ENCODE data around the gene NRAP. TPM values are rescaled to one million over a fixed set of nuclear protein-coding genes. Genes with fewer than 3 reads are reported as not detected.

NRAP gene
- total and polyA plus RNA-seq, 10 of the 15 experiments (the other 5 are each of a cell fraction or from before 2014, with no cell fraction given) = not detected

DNA sequence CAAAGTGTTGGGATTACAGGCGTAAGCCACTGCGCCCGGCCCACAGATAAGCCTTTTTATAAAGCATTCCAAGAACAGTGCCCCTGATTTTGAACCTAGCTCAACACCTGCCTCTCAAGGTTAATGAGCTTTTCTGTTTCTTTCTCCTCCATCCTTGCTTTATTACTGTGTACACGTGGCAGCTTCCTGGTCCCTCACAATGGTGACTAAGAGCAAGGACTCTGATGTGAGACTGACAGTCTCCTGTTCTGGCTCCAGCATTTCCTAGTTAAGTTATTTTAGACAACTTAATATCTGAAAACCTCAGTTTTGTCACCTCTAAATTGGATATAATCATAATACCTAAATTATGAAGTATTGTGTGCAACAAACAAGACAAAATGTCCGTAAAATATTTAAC is 101.1 kb downstream of the NRAP start:
- RAD21 ChIA-PET (ENCODE audit: unreplicated experiment) = interaction anchor here (1.5 kb wide), 1 partner anchor 41 kb away, joined by 4 read pairs; no protein-coding TSS in a partner anchor
- CTCF ChIA-PET = interaction anchor here (1.1 to 2.1 kb wide), 7 partner anchors 10 to 1197 kb away, joined by 3 to 7 read pairs (median 6); no protein-coding TSS in a partner anchor
- Histone ChIP-seq H3K4me2 (ENCODE audit: control insufficient read depth, insufficient read depth) (no peak overlapping the region), H3K4me1 (ENCODE audit: control insufficient read depth, insufficient read depth, low read length) (no peaks in the 10 kb centered on the region), H3K36me3 (ENCODE audit: control insufficient read depth in 2 of 2, insufficient read depth in 2 of 2, low read length in 1 of 2) (no peaks in the 10 kb centered on the region), H2AFZ (ENCODE audit: control insufficient read depth, low read depth, low read length) (no peak overlapping the region), H3K79me2 (ENCODE audit: control insufficient read depth, insufficient read depth, low read length) (no peaks in the 10 kb centered on the region), H4K20me1 (ENCODE audit: control insufficient read depth, insufficient read depth) (no peaks in the 10 kb centered on the region), H3K4me3 (no peak overlapping the region), H3K27ac (ENCODE audit: control insufficient read depth, insufficient read depth) (no peak overlapping the region), H3K27me3 (replicated peaks in 1 of 2; ENCODE audit: control insufficient read depth in 2 of 2, insufficient read depth in 2 of 2, low read length in 1 of 2) (peaks cover 0 to 2% of the 10 kb centered on the region in 2 experiments; a peak in 2 of 4 replicates), H3K9me3 (replicated peaks; ENCODE audit: control insufficient read depth, insufficient read depth, low read length) (no peaks in the 10 kb centered on the region), H3K9ac (ENCODE audit: control insufficient read depth, insufficient read depth, low read length) (no peak overlapping the region)
- TF ChIP-seq ZBED1 (IDR thresholded peaks at IDR 0.05; ENCODE audit: borderline replicate concordance) (no peak), WRNIP1 (IDR thresholded peaks at IDR 0.05; ENCODE audit: borderline replicate concordance, low read depth, low read length) (no peak)
- ATAC-seq (no peak), DNase-seq (ENCODE audit: low read depth, low spot score) (no peak), FAIRE-seq (no peak)
- POLR2A ChIA-PET = no interaction called here
- BruUV-seq (replicated peaks) = no TSS peak
- SMC1A ChIA-PET (ENCODE audit: uncharacterized antibody, unreplicated experiment) = no interaction called here
- intact Hi-C loops (cut with micrococcal nuclease; ENCODE audit: unreplicated experiment) (loop anchor here (5.0 to 10.0 kb wide), 2 partner anchors 838 to 1085 kb away; no protein-coding TSS in a partner anchor), in situ Hi-C loops (cut with MboI) (no loop called here)
- WGBS (ENCODE audit: insufficient coverage, insufficient replicate concordance, low lambda C conversion rate, missing lambda C conversion rate) = 88% methylated on average over 5 of the region's 5 CpGs

DNA sequence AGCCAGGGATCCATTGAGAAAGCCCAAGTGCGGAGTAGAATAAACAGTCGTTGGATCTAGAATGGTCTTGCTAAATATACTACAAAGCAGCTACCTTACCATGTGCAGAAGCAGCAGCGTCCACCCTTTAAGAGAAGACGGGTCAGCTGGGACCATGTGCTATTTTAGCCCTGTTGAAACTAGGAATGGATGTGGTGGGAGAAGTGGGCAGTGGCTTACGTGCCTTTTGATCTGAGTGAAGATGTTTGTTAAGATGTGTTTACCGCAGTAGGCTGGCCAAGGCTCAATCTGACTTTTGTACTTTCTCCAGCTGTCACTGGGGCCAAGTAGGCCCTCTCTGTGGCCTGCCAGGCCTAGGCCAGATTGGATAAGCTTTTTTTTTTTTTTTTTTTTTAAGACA is 101.8 kb downstream of the NRAP start:
- WGBS (ENCODE audit: insufficient coverage, insufficient replicate concordance, low lambda C conversion rate, missing lambda C conversion rate) = 45% methylated on average over 6 of the region's 6 CpGs
- no peak for DNase-seq (ENCODE audit: low read depth, low spot score)
- in situ Hi-C loops (cut with MboI) = no loop called here
- no peak overlapping the region for H3K4me2 ChIP-seq (ENCODE audit: control insufficient read depth, insufficient read depth)
- no peaks in the 10 kb centered on the region for H4K20me1 ChIP-seq (ENCODE audit: control insufficient read depth, insufficient read depth)
- intact Hi-C loops (cut with micrococcal nuclease; ENCODE audit: unreplicated experiment) = loop anchor here (5.0 to 10.0 kb wide), 2 partner anchors 837 to 1085 kb away; no protein-coding TSS in a partner anchor
- RAD21 ChIA-PET (ENCODE audit: unreplicated experiment) = no interaction called here
- SMC1A ChIA-PET (ENCODE audit: uncharacterized antibody, unreplicated experiment) = no interaction called here
- H3K4me3 ChIP-seq = no peak overlapping the region
- H3K27me3 ChIP-seq (replicated peaks in 1 of 2; ENCODE audit: control insufficient read depth in 2 of 2, insufficient read depth in 2 of 2, low read length in 1 of 2) = peaks cover 0 to 3% of the 10 kb centered on the region in 2 experiments; a peak in 3 of 4 replicates
- POLR2A ChIA-PET = no interaction called here
- no peak for ATAC-seq
- no peak overlapping the region for H3K27ac ChIP-seq (ENCODE audit: control insufficient read depth, insufficient read depth)
- H3K4me1 ChIP-seq (ENCODE audit: control insufficient read depth, insufficient read depth, low read length) = no peaks in the 10 kb centered on the region
- FAIRE-seq = no peak
- no peaks in the 10 kb centered on the region for H3K79me2 ChIP-seq (ENCODE audit: control insufficient read depth, insufficient read depth, low read length)
- BruUV-seq (replicated peaks) = no TSS peak
- no peaks in the 10 kb centered on the region for H3K9me3 ChIP-seq (replicated peaks; ENCODE audit: control insufficient read depth, insufficient read depth, low read length)
- H3K36me3 ChIP-seq (ENCODE audit: control insufficient read depth in 2 of 2, insufficient read depth in 2 of 2, low read length in 1 of 2) = no peaks in the 10 kb centered on the region
- no peak overlapping the region for H3K9ac ChIP-seq (ENCODE audit: control insufficient read depth, insufficient read depth, low read length)
- H2AFZ ChIP-seq (ENCODE audit: control insufficient read depth, low read depth, low read length) = no peak overlapping the region
- CTCF ChIA-PET = interaction anchor here (1.4 kb wide), 1 partner anchor 18 kb away, joined by 6 read pairs; no protein-coding TSS in a partner anchor
- TF ChIP-seq HDGF (IDR thresholded peaks at IDR 0.05) = no peak
- TF ChIP-seq, protein P1, sequence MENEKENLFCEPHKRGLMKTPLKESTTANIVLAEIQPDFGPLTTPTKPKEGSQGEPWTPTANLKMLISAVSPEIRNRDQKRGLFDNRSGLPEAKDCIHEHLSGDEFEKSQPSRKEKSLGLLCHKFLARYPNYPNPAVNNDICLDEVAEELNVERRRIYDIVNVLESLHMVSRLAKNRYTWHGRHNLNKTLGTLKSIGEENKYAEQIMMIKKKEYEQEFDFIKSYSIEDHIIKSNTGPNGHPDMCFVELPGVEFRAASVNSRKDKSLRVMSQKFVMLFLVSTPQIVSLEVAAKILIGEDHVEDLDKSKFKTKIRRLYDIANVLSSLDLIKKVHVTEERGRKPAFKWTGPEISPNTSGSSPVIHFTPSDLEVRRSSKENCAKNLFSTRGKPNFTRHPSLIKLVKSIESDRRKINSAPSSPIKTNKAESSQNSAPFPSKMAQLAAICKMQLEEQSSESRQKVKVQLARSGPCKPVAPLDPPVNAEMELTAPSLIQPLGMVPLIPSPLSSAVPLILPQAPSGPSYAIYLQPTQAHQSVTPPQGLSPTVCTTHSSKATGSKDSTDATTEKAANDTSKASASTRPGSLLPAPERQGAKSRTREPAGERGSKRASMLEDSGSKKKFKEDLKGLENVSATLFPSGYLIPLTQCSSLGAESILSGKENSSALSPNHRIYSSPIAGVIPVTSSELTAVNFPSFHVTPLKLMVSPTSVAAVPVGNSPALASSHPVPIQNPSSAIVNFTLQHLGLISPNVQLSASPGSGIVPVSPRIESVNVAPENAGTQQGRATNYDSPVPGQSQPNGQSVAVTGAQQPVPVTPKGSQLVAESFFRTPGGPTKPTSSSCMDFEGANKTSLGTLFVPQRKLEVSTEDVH (IDR thresholded peaks at IDR 0.05; ENCODE audit: low read depth, partially characterized antibody) = no peak
- TF ChIP-seq, protein P2, sequence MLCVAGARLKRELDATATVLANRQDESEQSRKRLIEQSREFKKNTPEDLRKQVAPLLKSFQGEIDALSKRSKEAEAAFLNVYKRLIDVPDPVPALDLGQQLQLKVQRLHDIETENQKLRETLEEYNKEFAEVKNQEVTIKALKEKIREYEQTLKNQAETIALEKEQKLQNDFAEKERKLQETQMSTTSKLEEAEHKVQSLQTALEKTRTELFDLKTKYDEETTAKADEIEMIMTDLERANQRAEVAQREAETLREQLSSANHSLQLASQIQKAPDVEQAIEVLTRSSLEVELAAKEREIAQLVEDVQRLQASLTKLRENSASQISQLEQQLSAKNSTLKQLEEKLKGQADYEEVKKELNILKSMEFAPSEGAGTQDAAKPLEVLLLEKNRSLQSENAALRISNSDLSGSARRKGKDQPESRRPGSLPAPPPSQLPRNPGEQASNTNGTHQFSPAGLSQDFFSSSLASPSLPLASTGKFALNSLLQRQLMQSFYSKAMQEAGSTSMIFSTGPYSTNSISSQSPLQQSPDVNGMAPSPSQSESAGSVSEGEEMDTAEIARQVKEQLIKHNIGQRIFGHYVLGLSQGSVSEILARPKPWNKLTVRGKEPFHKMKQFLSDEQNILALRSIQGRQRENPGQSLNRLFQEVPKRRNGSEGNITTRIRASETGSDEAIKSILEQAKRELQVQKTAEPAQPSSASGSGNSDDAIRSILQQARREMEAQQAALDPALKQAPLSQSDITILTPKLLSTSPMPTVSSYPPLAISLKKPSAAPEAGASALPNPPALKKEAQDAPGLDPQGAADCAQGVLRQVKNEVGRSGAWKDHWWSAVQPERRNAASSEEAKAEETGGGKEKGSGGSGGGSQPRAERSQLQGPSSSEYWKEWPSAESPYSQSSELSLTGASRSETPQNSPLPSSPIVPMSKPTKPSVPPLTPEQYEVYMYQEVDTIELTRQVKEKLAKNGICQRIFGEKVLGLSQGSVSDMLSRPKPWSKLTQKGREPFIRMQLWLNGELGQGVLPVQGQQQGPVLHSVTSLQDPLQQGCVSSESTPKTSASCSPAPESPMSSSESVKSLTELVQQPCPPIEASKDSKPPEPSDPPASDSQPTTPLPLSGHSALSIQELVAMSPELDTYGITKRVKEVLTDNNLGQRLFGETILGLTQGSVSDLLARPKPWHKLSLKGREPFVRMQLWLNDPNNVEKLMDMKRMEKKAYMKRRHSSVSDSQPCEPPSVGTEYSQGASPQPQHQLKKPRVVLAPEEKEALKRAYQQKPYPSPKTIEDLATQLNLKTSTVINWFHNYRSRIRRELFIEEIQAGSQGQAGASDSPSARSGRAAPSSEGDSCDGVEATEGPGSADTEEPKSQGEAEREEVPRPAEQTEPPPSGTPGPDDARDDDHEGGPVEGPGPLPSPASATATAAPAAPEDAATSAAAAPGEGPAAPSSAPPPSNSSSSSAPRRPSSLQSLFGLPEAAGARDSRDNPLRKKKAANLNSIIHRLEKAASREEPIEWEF (IDR thresholded peaks at IDR 0.05; ENCODE audit: insufficient replicate concordance, low read depth, low read length) = no peak
- TF ChIP-seq EGR1 (IDR thresholded peaks at IDR 0.05; ENCODE audit: borderline replicate concordance in 1 of 2, low read depth in 2 of 2, low read length in 2 of 2) = no peak
- no peak for TF ChIP-seq SMARCA5 (IDR thresholded peaks at IDR 0.05)
- TF ChIP-seq RAD51 (IDR thresholded peaks at IDR 0.05) = no peak
- no peak for TF ChIP-seq BMI1 (IDR thresholded peaks at IDR 0.05; ENCODE audit: borderline replicate concordance)
- no peak for TF ChIP-seq BACH1 (IDR thresholded peaks at IDR 0.05; ENCODE audit: borderline replicate concordance)

All from GM12878 (cell line).